Keratinocyte (primary cell): Measurements from ENCODE around the gene CXXC5. TPM values are rescaled to one million over a fixed set of nuclear protein-coding genes. Genes with fewer than 3 reads are reported as not detected.

Experiments used
- DNase-seq: peaks from one replicate; pipeline ENCODE4 v3.0.0-alpha.2; 2011; ENCODE audit warnings: low read depth, missing footprints, low spot score
- FAIRE-seq: peaks from 2 replicates; lab custom pipeline; 2011; peaks lifted over from hg19 to GRCh38; lab: Jason Lieb, UNC
- H2AFZ ChIP-seq: 2 replicates; pipeline ENCODE4 v1.6.0; 2012; ENCODE audit warnings: low read length, control low read depth, inconsistent platforms; ENCODE audit not compliant: control insufficient read depth
- H3K27ac ChIP-seq: 2 replicates; pipeline ENCODE4 v1.5.1; 2011; ENCODE audit warnings: low read length; ENCODE audit not compliant: control insufficient read depth, insufficient read depth
- H3K27me3 ChIP-seq: 3 replicates; pipeline ENCODE4 v1.6.0; 2011; ENCODE audit warnings: low read length; ENCODE audit not compliant: control insufficient read depth, insufficient read depth; ENCODE audit errors: extremely low read depth
- H3K36me3 ChIP-seq, 2 experiments: 2 replicates in 1 of 2; 3 replicates in 1 of 2; pipeline ENCODE4 v1.5.1; 2011; ENCODE audit warnings: low read length in 2 of 2, mild to moderate bottlenecking in 1 of 2; ENCODE audit not compliant: control insufficient read depth in 2 of 2, insufficient read depth in 2 of 2; ENCODE audit errors: extremely low read depth in 1 of 2
- H3K4me1 ChIP-seq: 3 replicates; pipeline ENCODE4 v1.5.1; 2011; ENCODE audit warnings: low read length; ENCODE audit not compliant: control insufficient read depth, insufficient read depth; ENCODE audit errors: extremely low read depth
- H3K4me2 ChIP-seq: 3 replicates; pipeline ENCODE4 v1.6.0; 2011; ENCODE audit warnings: low read depth, low read length; ENCODE audit not compliant: control insufficient read depth, insufficient read depth; ENCODE audit errors: extremely low read depth
- H3K4me3 ChIP-seq, 3 experiments: fragments of 200-600 bp in 1 of 3; sonication (generic) in 1 of 3; 2 replicates in 2 of 3; 3 replicates in 1 of 3; pipeline ENCODE4 v1.5.1; 2011 to 2016; ENCODE audit warnings: low read length in 3 of 3, mild to moderate bottlenecking in 3 of 3, control low read depth in 2 of 3, inconsistent platforms in 1 of 3, low read depth in 1 of 3, mixed read lengths in 1 of 3, mixed run types in 1 of 3, moderate library complexity in 1 of 3; ENCODE audit not compliant: control insufficient read depth in 2 of 3, insufficient read depth in 2 of 3; ENCODE audit errors: extremely low read depth in 1 of 3
- H3K79me2 ChIP-seq: 2 replicates; pipeline ENCODE4 v1.6.0; 2012; ENCODE audit warnings: low read length; ENCODE audit not compliant: control insufficient read depth, insufficient read depth
- H3K9ac ChIP-seq: 3 replicates; pipeline ENCODE4 v1.6.0; 2011; ENCODE audit warnings: low read length; ENCODE audit not compliant: control insufficient read depth, insufficient read depth; ENCODE audit errors: extremely low read depth
- H3K9me1 ChIP-seq: 3 replicates; pipeline ENCODE4 v1.6.0; 2011; ENCODE audit warnings: low read length; ENCODE audit not compliant: control insufficient read depth, insufficient read depth; ENCODE audit errors: extremely low read depth
- H3K9me3 ChIP-seq: 2 replicates; pipeline ENCODE4 v1.5.1; 2012; ENCODE audit warnings: low read depth, low read length; ENCODE audit not compliant: control insufficient read depth
- H4K20me1 ChIP-seq: 3 replicates; pipeline ENCODE4 v1.6.0; 2011; ENCODE audit warnings: low read length; ENCODE audit not compliant: control insufficient read depth, insufficient read depth; ENCODE audit errors: extremely low read depth
- EZH2 ChIP-seq: IDR thresholded peaks from one replicate; pipeline ENCODE4 v1.6.1; 2012; ENCODE audit warnings: inconsistent platforms, mild to moderate bottlenecking, low read length, moderate library complexity
- dilution Hi-C: fragments of 300-500 bp; cut with MboI; formaldehyde crosslinking; loops from one replicate; pipeline ENCODE4 v1.7.0; 2020; ENCODE audit warnings: low sequenced_read_pairs; ENCODE audit not compliant: extremely low pct_ligation_motif_present
- polyA plus RNA-seq, 5 experiments: library from polyadenylated mRNA; depleted of rRNA in 3 of 5; stranded (reverse) in 3 of 5; stranded (forward) in 1 of 5; unstranded in 1 of 5; fragments of >200 nt; gene quantifications; 1 replicate in 1 of 5; 2 replicates in 3 of 5; 3 replicates in 1 of 5; pipeline versions ENCODE4 v1.2.1 to v1.2.3, GENCODE V29; 2011 to 2012; ENCODE audit warnings: missing spikeins in 2 of 5, low read depth in 1 of 5, low replicate concordance in 1 of 5
- TF ChIP-seq, protein P1 (sequence below), 3 experiments: IDR thresholded peaks in 1 of 3; conservative IDR thresholded peaks in 1 of 3; optimal IDR thresholded peaks in 1 of 3; 2 replicates in 2 of 3; 3 replicates in 1 of 3; pipeline versions ENCODE3 to v1.5.1; 2011; ENCODE audit warnings: low read length in 3 of 3, mild to moderate bottlenecking in 3 of 3, moderate library complexity in 2 of 3, control low read depth in 1 of 3, inconsistent platforms in 1 of 3; ENCODE audit not compliant: insufficient read depth in 2 of 3; ENCODE audit errors: extremely low read depth in 1 of 3

CXXC5 gene
- polyA plus RNA-seq, 1 donor (not counting 4 experiments of a cell fraction or from before 2014, with no cell fraction given): 1.0 TPM

DNA sequence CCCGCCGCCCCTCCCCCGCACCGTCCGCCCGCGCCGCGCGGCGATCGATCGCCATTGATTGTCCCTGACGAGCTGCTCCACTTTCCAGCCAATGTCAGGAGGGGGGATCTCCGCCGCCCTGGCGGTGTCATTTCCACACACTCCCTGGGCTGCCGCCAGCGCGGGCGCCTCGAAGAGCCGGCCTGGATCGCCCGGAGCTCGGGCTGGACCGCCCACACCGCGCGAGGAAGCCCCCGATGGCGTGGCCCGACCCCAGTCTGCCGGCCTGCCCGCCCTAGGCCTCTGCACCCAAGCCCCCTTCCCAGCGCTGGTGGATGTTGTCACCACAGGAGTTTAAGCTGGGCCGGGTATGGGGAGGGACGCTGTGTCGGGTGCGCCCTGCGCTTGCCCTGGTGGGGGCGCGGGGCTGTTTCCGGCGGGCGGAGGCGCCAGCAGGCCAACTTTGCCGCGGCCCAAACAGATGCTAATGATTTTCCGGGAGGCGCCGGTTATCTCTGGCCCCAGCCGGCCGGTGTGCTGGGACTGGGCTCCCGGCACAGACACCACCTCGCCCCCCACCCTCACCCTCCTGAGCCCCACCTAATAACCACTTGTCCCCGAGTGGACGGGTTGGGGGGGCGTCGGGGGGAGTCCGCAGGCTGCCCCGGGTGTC, 10.6 kb upstream of the CXXC5 start:
- no peak overlapping the region for H2AFZ ChIP-seq
- TF ChIP-seq, protein P1, sequence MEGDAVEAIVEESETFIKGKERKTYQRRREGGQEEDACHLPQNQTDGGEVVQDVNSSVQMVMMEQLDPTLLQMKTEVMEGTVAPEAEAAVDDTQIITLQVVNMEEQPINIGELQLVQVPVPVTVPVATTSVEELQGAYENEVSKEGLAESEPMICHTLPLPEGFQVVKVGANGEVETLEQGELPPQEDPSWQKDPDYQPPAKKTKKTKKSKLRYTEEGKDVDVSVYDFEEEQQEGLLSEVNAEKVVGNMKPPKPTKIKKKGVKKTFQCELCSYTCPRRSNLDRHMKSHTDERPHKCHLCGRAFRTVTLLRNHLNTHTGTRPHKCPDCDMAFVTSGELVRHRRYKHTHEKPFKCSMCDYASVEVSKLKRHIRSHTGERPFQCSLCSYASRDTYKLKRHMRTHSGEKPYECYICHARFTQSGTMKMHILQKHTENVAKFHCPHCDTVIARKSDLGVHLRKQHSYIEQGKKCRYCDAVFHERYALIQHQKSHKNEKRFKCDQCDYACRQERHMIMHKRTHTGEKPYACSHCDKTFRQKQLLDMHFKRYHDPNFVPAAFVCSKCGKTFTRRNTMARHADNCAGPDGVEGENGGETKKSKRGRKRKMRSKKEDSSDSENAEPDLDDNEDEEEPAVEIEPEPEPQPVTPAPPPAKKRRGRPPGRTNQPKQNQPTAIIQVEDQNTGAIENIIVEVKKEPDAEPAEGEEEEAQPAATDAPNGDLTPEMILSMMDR (optimal IDR thresholded peaks at IDR 0.05 in 1 of 3, IDR thresholded peaks at IDR 0.05 in 1 of 3, conservative IDR thresholded peaks at IDR 0.05 in 1 of 3; ENCODE audit: extremely low read depth in 1 of 3, insufficient read depth in 2 of 3, low read length in 3 of 3): no peak
- TF ChIP-seq EZH2: no peak
- H3K9ac ChIP-seq: no peak overlapping the region
- FAIRE-seq (no peak), DNase-seq (no peak)
- H3K4me2 ChIP-seq: peak overlapping the region; percentile 59
- H3K79me2 ChIP-seq: no peaks in the 10 kb centered on the region
- no peaks in the 10 kb centered on the region for H3K9me3 ChIP-seq
- peaks cover 4% of the 10 kb centered on the region for H4K20me1 ChIP-seq
- no peaks in the 10 kb centered on the region for H3K27me3 ChIP-seq
- peak overlapping the region in 1 of 3 experiments; percentile 37 for H3K4me3 ChIP-seq
- no peak overlapping the region for H3K27ac ChIP-seq
- H3K4me1 ChIP-seq: peaks cover 25% of the 10 kb centered on the region
- no peaks in the 10 kb centered on the region for H3K9me1 ChIP-seq
- dilution Hi-C loops: no loop called here
- peaks cover 1 to 4% of the 10 kb centered on the region in 2 experiments for H3K36me3 ChIP-seq

DNA sequence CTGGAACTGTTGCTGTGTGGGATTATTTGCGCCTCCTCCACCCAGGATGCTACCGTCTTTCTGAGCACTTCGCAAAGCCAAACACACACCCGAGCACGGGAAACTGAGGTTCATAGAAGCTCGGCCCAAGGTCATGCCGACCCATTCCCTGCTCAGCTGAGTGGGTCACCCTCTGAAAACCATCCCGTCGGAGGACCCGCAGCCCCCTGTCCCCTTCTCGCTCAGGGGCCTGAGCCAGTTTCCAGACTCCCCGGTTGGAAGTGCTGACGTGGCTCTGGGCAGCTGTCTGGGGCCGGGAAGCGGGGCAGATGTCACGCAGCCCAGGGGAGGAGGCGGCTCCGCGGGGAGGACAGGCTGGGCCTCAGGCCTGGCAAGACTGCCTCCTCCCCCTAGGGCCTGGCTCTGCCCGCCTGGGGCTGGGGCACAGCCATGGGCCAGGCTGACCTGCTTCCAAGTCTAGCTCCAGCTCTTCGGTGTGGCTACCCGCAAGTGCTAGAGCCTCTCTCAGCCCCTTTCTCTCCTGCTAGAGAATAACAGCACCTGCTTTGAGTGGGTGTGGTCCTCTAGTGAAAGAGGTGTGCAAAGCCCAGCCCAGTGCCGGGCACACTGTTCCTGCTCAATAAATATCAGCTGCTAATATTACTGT, 9.9 kb upstream of the CXXC5 start:
- no peak for FAIRE-seq
- Histone ChIP-seq H3K4me2 (no peak overlapping the region), H3K27ac (no peak overlapping the region), H3K27me3 (no peaks in the 10 kb centered on the region), H3K9me1 (no peaks in the 10 kb centered on the region), H4K20me1 (peaks cover 4% of the 10 kb centered on the region), H3K4me1 (peaks cover 25% of the 10 kb centered on the region), H3K36me3 (peaks cover 0 to 4% of the 10 kb centered on the region in 2 experiments), H3K79me2 (no peaks in the 10 kb centered on the region), H3K4me3 (peak overlapping the region in 1 of 3 experiments; percentile 37), H2AFZ (no peak overlapping the region), H3K9ac (no peak overlapping the region), H3K9me3 (no peaks in the 10 kb centered on the region)
- no peak for DNase-seq
- dilution Hi-C loops: no loop called here
- TF ChIP-seq, protein P1 (optimal IDR thresholded peaks at IDR 0.05 in 1 of 3, IDR thresholded peaks at IDR 0.05 in 1 of 3, conservative IDR thresholded peaks at IDR 0.05 in 1 of 3; ENCODE audit: extremely low read depth in 1 of 3, insufficient read depth in 2 of 3, low read length in 3 of 3): no peak
- TF ChIP-seq EZH2: peak; percentile 22
